ENCODE measurements around the gene NBPF3. TPM values are rescaled to one million over a fixed set of nuclear protein-coding genes. Genes with fewer than 3 reads are reported as not detected.
A peak's percentile ranks its signal among the peaks of the same experiment; 100 is the strongest.
"Not testable (repeated sequence)": the region's sequence is repeated elsewhere in the genome, so short reads cannot be mapped to it uniquely, and the experiment has no call there.

The NBPF3 gene
- total RNA-seq, 4 donors from 2014 or later, result 2.3 to 80.2 (median 10.9) TPM

- TF ChIP-seq CTCF (IDR thresholded peaks at IDR 0.05) (no peak), POLR2A (IDR thresholded peaks at IDR 0.05) (no peak), EP300 (IDR thresholded peaks at IDR 0.05; ENCODE audit: low read depth) (no peak), POLR2AphosphoS5 (IDR thresholded peaks at IDR 0.05) (no peak)
- DNase-seq, result peak; percentile 45
- Histone ChIP-seq H3K27ac (no peak overlapping the region), H3K36me3 (no peaks in the 10 kb centered on the region), H3K9me3 (no peaks in the 10 kb centered on the region), H3K4me3 (peak overlapping the region in 3 of 4 donors; percentile 9 to 46 (median 35)), H3K27me3 (peaks cover 13% of the 10 kb centered on the region), H3K4me1 (peaks cover 0 to 18% (median 11%) of the 10 kb centered on the region in 4 donors)
- 7 to 21% methylated on average over 2 to 16 of the region's 43 CpGs for WGBS, 2 donors (ENCODE audit: low coverage in 1 of 2)
- in situ Hi-C loops (cut with MboI; ENCODE audit: low pct_ligation_motif_present in 1 of 4, low pct_unique_long_range_greater_than_20kb in 1 of 4, low sequenced_read_pairs in 3 of 4), result no loop called here
- intact Hi-C loops (cut with DNase I; ENCODE audit: low total_unique reads), result no loop called here
Observed at GRCh38 chr1:21436488-21437340, 3.2 kb upstream of the NBPF3 start.

- H3K27ac ChIP-seq, result no peak overlapping the region
- H3K4me1 ChIP-seq, result peaks cover 0 to 18% (median 11%) of the 10 kb centered on the region in 4 donors
- in situ Hi-C loops (cut with MboI; ENCODE audit: low pct_ligation_motif_present in 1 of 4, low pct_unique_long_range_greater_than_20kb in 1 of 4, low sequenced_read_pairs in 3 of 4) (no loop called here), intact Hi-C loops (cut with DNase I; ENCODE audit: low total_unique reads) (no loop called here)
- WGBS, 2 donors (ENCODE audit: low coverage in 1 of 2), result 17 to 77% methylated on average over 1 to 15 of the region's 15 CpGs
- peak overlapping the region in 2 of 4 donors; percentile 35 to 46 for H3K4me3 ChIP-seq
- no peaks in the 10 kb centered on the region for H3K9me3 ChIP-seq
- DNase-seq, result no peak
- TF ChIP-seq POLR2AphosphoS5 (IDR thresholded peaks at IDR 0.05) (no peak), EP300 (IDR thresholded peaks at IDR 0.05; ENCODE audit: low read depth) (no peak), POLR2A (IDR thresholded peaks at IDR 0.05) (no peak), CTCF (IDR thresholded peaks at IDR 0.05) (no peak)
- H3K27me3 ChIP-seq, result peaks cover 13% of the 10 kb centered on the region
- no peaks in the 10 kb centered on the region for H3K36me3 ChIP-seq
Observed at GRCh38 chr1:21437341-21437640, 2.6 kb upstream of the NBPF3 start.

- H3K27ac ChIP-seq; H3K4me3 ChIP-seq; H3K36me3 ChIP-seq; H3K9me3 ChIP-seq; DNase-seq; intact Hi-C loops (cut with DNase I; ENCODE audit: low total_unique reads); in situ Hi-C loops (cut with MboI; ENCODE audit: low pct_ligation_motif_present in 1 of 4, low pct_unique_long_range_greater_than_20kb in 1 of 4, low sequenced_read_pairs in 3 of 4): not testable (repeated sequence)
- Histone ChIP-seq H3K4me1 (peaks cover 0 to 18% (median 11%) of the 10 kb centered on the region in 4 donors), H3K27me3 (peaks cover 13% of the 10 kb centered on the region)
- WGBS, 2 donors (ENCODE audit: low coverage in 1 of 2), result 74 to 80% methylated on average over 2 to 12 of the region's 12 CpGs
Observed at GRCh38 chr1:21438646-21439312, 1.2 kb upstream of the NBPF3 start.

GRCh38 chr1:21439345-21439720, 604 bp upstream of the NBPF3 start:
- no peak for DNase-seq
- intact Hi-C loops (cut with DNase I; ENCODE audit: low total_unique reads), result no loop called here
- TF ChIP-seq EP300 (IDR thresholded peaks at IDR 0.05; ENCODE audit: low read depth), result no peak
- no peak for TF ChIP-seq POLR2AphosphoS5 (IDR thresholded peaks at IDR 0.05)
- TF ChIP-seq POLR2A (IDR thresholded peaks at IDR 0.05), result no peak
- TF ChIP-seq CTCF (IDR thresholded peaks at IDR 0.05), result no peak

GRCh38 chr1:21440630-21441125, 741 bp downstream of the NBPF3 start:
- H3K9me3 ChIP-seq; in situ Hi-C loops (cut with MboI; ENCODE audit: low pct_ligation_motif_present in 1 of 4, low pct_unique_long_range_greater_than_20kb in 1 of 4, low sequenced_read_pairs in 3 of 4); DNase-seq; H3K36me3 ChIP-seq; intact Hi-C loops (cut with DNase I; ENCODE audit: low total_unique reads): not testable (repeated sequence)
- WGBS, 2 donors (ENCODE audit: low coverage in 1 of 2), result 19 to 44% methylated on average over 6 to 21 of the region's 21 CpGs
- H3K27ac ChIP-seq, result peak overlapping the region; percentile 69 to 80 (median 72)
- H3K4me3 ChIP-seq, result peak overlapping the region; percentile 62 to 69 (median 64)
- peaks cover 0 to 18% (median 11%) of the 10 kb centered on the region in 4 donors for H3K4me1 ChIP-seq
- H3K27me3 ChIP-seq, result peaks cover 13% of the 10 kb centered on the region

More at GRCh38 chr1:21439345-21439720, 604 bp upstream of the NBPF3 start:
- Histone ChIP-seq H3K4me1 (peaks cover 0 to 18% (median 11%) of the 10 kb centered on the region in 4 donors), H3K27me3 (peaks cover 13% of the 10 kb centered on the region), H3K9me3 (no peaks in the 10 kb centered on the region), H3K4me3 (peak overlapping the region; percentile 62 to 69 (median 64)), H3K36me3 (no peaks in the 10 kb centered on the region), H3K27ac (peak overlapping the region; percentile 69 to 80 (median 72))
- in situ Hi-C loops (cut with MboI; ENCODE audit: low pct_ligation_motif_present in 1 of 4, low pct_unique_long_range_greater_than_20kb in 1 of 4, low sequenced_read_pairs in 3 of 4), result no loop called here
- WGBS, 2 donors (ENCODE audit: low coverage in 1 of 2), result 30 to 35% methylated on average over 5 to 7 of the region's 7 CpGs

GRCh38 chr1:21446647-21447046, 6.7 kb downstream of the NBPF3 start:
- H3K4me3 ChIP-seq; H3K9me3 ChIP-seq; in situ Hi-C loops (cut with MboI; ENCODE audit: low pct_ligation_motif_present in 1 of 4, low pct_unique_long_range_greater_than_20kb in 1 of 4, low sequenced_read_pairs in 3 of 4); H3K4me1 ChIP-seq; H3K36me3 ChIP-seq; intact Hi-C loops (cut with DNase I; ENCODE audit: low total_unique reads); H3K27me3 ChIP-seq; DNase-seq: not testable (repeated sequence)
- WGBS, 2 donors (ENCODE audit: low coverage in 1 of 2), result 96% methylated on average over 2 of the region's 2 CpGs; no CpG with 5 or more reads in 1 of the 2 donors
- H3K27ac ChIP-seq, result peak overlapping the region; percentile 9 to 37 (median 28)
